ENCODE results near the gene LMX1B. TPM values are rescaled to one million over a fixed set of nuclear protein-coding genes. Genes with fewer than 3 reads are reported as not detected.

LMX1B gene
- total RNA-seq, 1 experiment from 2014 or later: 11.3 TPM

GRCh38 chr9:126646162-126646561 is 32.4 kb downstream of the LMX1B start:
- Histone ChIP-seq H4K20me1 (ENCODE audit: insufficient read depth) (no peaks in the 10 kb centered on the region), H2AFZ (ENCODE audit: low read depth, low read length, poor library complexity, severe bottlenecking) (no peak overlapping the region), H3K9me2 (ENCODE audit: insufficient read depth) (no peaks in the 10 kb centered on the region), H3K27me3 (ENCODE audit: insufficient read depth, low read length) (no peaks in the 10 kb centered on the region), H3K36me3 (ENCODE audit: control insufficient read depth in 1 of 2, insufficient read depth in 2 of 2, low read length in 2 of 2) (no peaks in the 10 kb centered on the region), H3K27ac (ENCODE audit: low read depth, low read length) (no peak overlapping the region), H3K4me3 (replicated peaks in 1 of 2; ENCODE audit: low read depth in 1 of 2, low read length in 2 of 2) (no peak overlapping the region), H3K4me2 (ENCODE audit: low read length) (no peak overlapping the region), H3K9me3 (ENCODE audit: control insufficient read depth in 1 of 2, insufficient read depth in 1 of 2, low read depth in 1 of 2, low read length in 2 of 2) (no peaks in the 10 kb centered on the region), H3K9ac (ENCODE audit: low read length) (no peak overlapping the region), H3K4me1 (ENCODE audit: control insufficient read depth in 1 of 2, insufficient read depth in 2 of 2, low read length in 2 of 2) (no peaks in the 10 kb centered on the region), H3K79me2 (ENCODE audit: insufficient read depth, low read length) (no peaks in the 10 kb centered on the region)
- CTCF ChIA-PET: no interaction called here
- POLR2A ChIA-PET: no interaction called here
- ATAC-seq (no peak), DNase-seq (ENCODE audit: low read depth, low spot score) (no peak)
- intact Hi-C loops (cut with micrococcal nuclease): no loop called here
- RAD21 ChIA-PET (ENCODE audit: low non-redundant PET in 1 of 2, low total read pairs in 2 of 2, uncharacterized antibody in 2 of 2, unreplicated experiment in 2 of 2): no interaction called here
- no TSS peak for BruUV-seq (replicated peaks)
- TF ChIP-seq ZNF274 (IDR thresholded peaks at IDR 0.05; ENCODE audit: low read depth, low read length): no peak
- TF ChIP-seq FOSL1 (IDR thresholded peaks at IDR 0.05; ENCODE audit: low read depth): no peak
- TF ChIP-seq EGR1 (IDR thresholded peaks at IDR 0.05; ENCODE audit: low read depth): no peak
- TF ChIP-seq, protein P1, sequence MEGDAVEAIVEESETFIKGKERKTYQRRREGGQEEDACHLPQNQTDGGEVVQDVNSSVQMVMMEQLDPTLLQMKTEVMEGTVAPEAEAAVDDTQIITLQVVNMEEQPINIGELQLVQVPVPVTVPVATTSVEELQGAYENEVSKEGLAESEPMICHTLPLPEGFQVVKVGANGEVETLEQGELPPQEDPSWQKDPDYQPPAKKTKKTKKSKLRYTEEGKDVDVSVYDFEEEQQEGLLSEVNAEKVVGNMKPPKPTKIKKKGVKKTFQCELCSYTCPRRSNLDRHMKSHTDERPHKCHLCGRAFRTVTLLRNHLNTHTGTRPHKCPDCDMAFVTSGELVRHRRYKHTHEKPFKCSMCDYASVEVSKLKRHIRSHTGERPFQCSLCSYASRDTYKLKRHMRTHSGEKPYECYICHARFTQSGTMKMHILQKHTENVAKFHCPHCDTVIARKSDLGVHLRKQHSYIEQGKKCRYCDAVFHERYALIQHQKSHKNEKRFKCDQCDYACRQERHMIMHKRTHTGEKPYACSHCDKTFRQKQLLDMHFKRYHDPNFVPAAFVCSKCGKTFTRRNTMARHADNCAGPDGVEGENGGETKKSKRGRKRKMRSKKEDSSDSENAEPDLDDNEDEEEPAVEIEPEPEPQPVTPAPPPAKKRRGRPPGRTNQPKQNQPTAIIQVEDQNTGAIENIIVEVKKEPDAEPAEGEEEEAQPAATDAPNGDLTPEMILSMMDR (IDR thresholded peaks at IDR 0.05 in 2 of 3, conservative IDR thresholded peaks at IDR 0.05 in 1 of 3; ENCODE audit: borderline replicate concordance in 1 of 3, insufficient read depth in 1 of 3, low read depth in 2 of 3, low read length in 2 of 3): no peak
- TF ChIP-seq ZFX (IDR thresholded peaks at IDR 0.05): no peak
- TF ChIP-seq YY1 (IDR thresholded peaks at IDR 0.05; ENCODE audit: extremely low read depth, insufficient replicate concordance, low read depth, low read length): no peak
- TF ChIP-seq JUND (IDR thresholded peaks at IDR 0.05): no peak
- TF ChIP-seq EZH2phosphoT487 (IDR thresholded peaks at IDR 0.05; ENCODE audit: borderline replicate concordance): no peak
- TF ChIP-seq SRF (IDR thresholded peaks at IDR 0.05; ENCODE audit: low read depth): no peak
- no peak for TF ChIP-seq CEBPB (IDR thresholded peaks at IDR 0.05; ENCODE audit: low read depth)
- no peak for TF ChIP-seq SIN3A (IDR thresholded peaks at IDR 0.05; ENCODE audit: low read depth)
- TF ChIP-seq, protein P2, sequence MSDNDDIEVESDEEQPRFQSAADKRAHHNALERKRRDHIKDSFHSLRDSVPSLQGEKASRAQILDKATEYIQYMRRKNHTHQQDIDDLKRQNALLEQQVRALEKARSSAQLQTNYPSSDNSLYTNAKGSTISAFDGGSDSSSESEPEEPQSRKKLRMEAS (IDR thresholded peaks at IDR 0.05): no peak
- TF ChIP-seq EZH2 (IDR thresholded peaks at IDR 0.05): no peak

Measured in HCT116 (cell line).